HG03025 (cell line): Measurements from ENCODE around the gene ATP5MC2.
A peak's percentile ranks its signal among the peaks of the same experiment; 100 is the strongest.
"Not testable (repeated sequence)": the region's sequence is repeated elsewhere in the genome, so short reads cannot be mapped to it uniquely, and the experiment has no call there.

Experiments
- ATAC-seq: cut with Tn5 transposase; IDR thresholded peaks from one replicate; pipeline ENCODE4 v1.9.1; 2021; ENCODE audit warnings: mild to moderate bottlenecking, moderate library complexity; ENCODE audit not compliant: unreplicated experiment, low FRiP score

Gene ATP5MC2

GRCh38 chr12:53657041-53657440, 18.8 kb downstream of the ATP5MC2 start:
- no peak for ATAC-seq

GRCh38 chr12:53653595-53653994, 22.3 kb downstream of the ATP5MC2 start:
- ATAC-seq: no peak

GRCh38 chr12:53652366-53652765, 23.5 kb downstream of the ATP5MC2 start:
- ATAC-seq: no peak

- no peak for ATAC-seq
Measured at GRCh38 chr12:53651737-53652136, 24.1 kb downstream of the ATP5MC2 start.

GRCh38 chr12:53646300-53646699, 29.6 kb downstream of the ATP5MC2 start:
- ATAC-seq: not testable (repeated sequence)

- no peak for ATAC-seq
Measured at GRCh38 chr12:53645165-53645564, 30.7 kb downstream of the ATP5MC2 start.

- ATAC-seq: no peak
Measured at GRCh38 chr12:53644133-53644532, 31.8 kb downstream of the ATP5MC2 start.

- ATAC-seq: no peak
Measured at GRCh38 chr12:53643232-53643979, 32.5 kb downstream of the ATP5MC2 start.

GRCh38 chr12:53638057-53638456, 37.8 kb downstream of the ATP5MC2 start:
- ATAC-seq: no peak

GRCh38 chr12:53636641-53637040, 39.2 kb downstream of the ATP5MC2 start:
- no peak for ATAC-seq

GRCh38 chr12:53635708-53636107, 40.2 kb downstream of the ATP5MC2 start:
- ATAC-seq: not testable (repeated sequence)

GRCh38 chr12:53631721-53632120, 44.2 kb downstream of the ATP5MC2 start:
- no peak for ATAC-seq

- no peak for ATAC-seq
Measured at GRCh38 chr12:53627919-53628318, 48.0 kb downstream of the ATP5MC2 start.

GRCh38 chr12:53626702-53627169, 49.1 kb downstream of the ATP5MC2 start:
- no peak for ATAC-seq

- ATAC-seq: peak; percentile 94
Measured at GRCh38 chr12:53625946-53626701, 49.8 kb downstream of the ATP5MC2 start, which contains the start of gene ATF7. TSS of gene ATF7 (minus strand) at chr12:53626382. CDS start at chr12:53601000, 25,382 bp downstream.

GRCh38 chr12:53625373-53625945, 50.4 kb downstream of the ATP5MC2 start:
- no peak for ATAC-seq

- ATAC-seq: no peak
Measured at GRCh38 chr12:53624956-53625355, 50.9 kb downstream of the ATP5MC2 start.

GRCh38 chr12:53624458-53624857, 51.4 kb downstream of the ATP5MC2 start:
- ATAC-seq: no peak

- no peak for ATAC-seq
Measured at GRCh38 chr12:53623548-53624385, 52.1 kb downstream of the ATP5MC2 start.

- ATAC-seq: no peak
Measured at GRCh38 chr12:53622724-53623123, 53.2 kb downstream of the ATP5MC2 start.
